Measurements from ENCODE around the gene CABLES1. TPM values are rescaled to one million over a fixed set of nuclear protein-coding genes. Genes with fewer than 3 reads are reported as not detected.

CABLES1 gene
- total RNA-seq, 4 donors from 2014 or later, result 4.0 to 24.0 (median 10.2) TPM

- no peaks in the 10 kb centered on the region for H3K9me3 ChIP-seq
- no peaks in the 10 kb centered on the region for H3K27me3 ChIP-seq
- peaks cover 0 to 25% (median 13%) of the 10 kb centered on the region in 3 donors for H3K4me1 ChIP-seq
- peak overlapping the region; percentile 10 to 45 for H3K4me3 ChIP-seq
- peak; percentile 70 for ATAC-seq
- peak in 3 of 4 experiments; percentile 31 to 37 (median 32) for TF ChIP-seq CTCF (IDR thresholded peaks at IDR 0.05)
- no peak for TF ChIP-seq EP300 (IDR thresholded peaks at IDR 0.05)
- TF ChIP-seq POLR2A (IDR thresholded peaks at IDR 0.05), result no peak
- no peak for TF ChIP-seq POLR2AphosphoS5 (IDR thresholded peaks at IDR 0.05)
- peaks cover 0 to 11% of the 10 kb centered on the region in 2 donors for H3K36me3 ChIP-seq
- 20 to 33% methylated on average over 1 to 9 of the region's 17 CpGs for WGBS, 2 donors (ENCODE audit: low coverage in 1 of 2)
- H3K27ac ChIP-seq, result peak overlapping the region; percentile 19 to 85 (median 83)
These were observed 102.4 kb downstream of the CABLES1 start for GRCh38 chr18:23237524-23238151.

- TF ChIP-seq POLR2AphosphoS5 (IDR thresholded peaks at IDR 0.05) (peak; percentile 76), POLR2A (IDR thresholded peaks at IDR 0.05) (no peak)
- peak overlapping the region; percentile 19 to 85 (median 83) for H3K27ac ChIP-seq
- H3K27me3 ChIP-seq, result no peaks in the 10 kb centered on the region
- peak overlapping the region; percentile 10 to 45 for H3K4me3 ChIP-seq
- peaks cover 0 to 11% of the 10 kb centered on the region in 2 donors for H3K36me3 ChIP-seq
- no peaks in the 10 kb centered on the region for H3K9me3 ChIP-seq
- WGBS, 2 donors (ENCODE audit: low coverage in 1 of 2), result 11 to 21% methylated on average over 4 to 6 of the region's 7 CpGs
- ATAC-seq, result peak; percentile 54
- H3K4me1 ChIP-seq, result peaks cover 0 to 25% (median 13%) of the 10 kb centered on the region in 3 donors
These were observed 102.9 kb downstream of the CABLES1 start for GRCh38 chr18:23238152-23238531.

- Histone ChIP-seq H3K4me1 (peaks cover 0 to 25% (median 13%) of the 10 kb centered on the region in 3 donors), H3K27ac (peak overlapping the region in 3 of 4 donors; percentile 82 to 85 (median 84)), H3K9me3 (no peaks in the 10 kb centered on the region), H3K36me3 (peaks cover 0 to 11% of the 10 kb centered on the region in 2 donors), H3K4me3 (no peak overlapping the region), H3K27me3 (no peaks in the 10 kb centered on the region)
- 70 to 87% methylated on average over 7 to 12 of the region's 12 CpGs for WGBS, 2 donors (ENCODE audit: low coverage in 1 of 2)
- no peak for ATAC-seq
- TF ChIP-seq POLR2A (IDR thresholded peaks at IDR 0.05), result no peak
- TF ChIP-seq POLR2AphosphoS5 (IDR thresholded peaks at IDR 0.05), result no peak
- TF ChIP-seq EP300 (IDR thresholded peaks at IDR 0.05), result no peak
- no peak for TF ChIP-seq CTCF (IDR thresholded peaks at IDR 0.05)
These were observed 103.5 kb downstream of the CABLES1 start for GRCh38 chr18:23238651-23239349.

- TF ChIP-seq POLR2AphosphoS5 (IDR thresholded peaks at IDR 0.05) (no peak), POLR2A (IDR thresholded peaks at IDR 0.05) (no peak), EP300 (IDR thresholded peaks at IDR 0.05) (no peak), CTCF (IDR thresholded peaks at IDR 0.05) (no peak)
- peak overlapping the region in 1 of 4 donors; percentile 84 for H3K27ac ChIP-seq
- WGBS, 2 donors (ENCODE audit: low coverage in 1 of 2), result 80 to 83% methylated on average over 2 to 5 of the region's 7 CpGs
These were observed 104.0 kb downstream of the CABLES1 start for GRCh38 chr18:23239350-23239692.

GRCh38 chr18:23239885-23240608, 104.8 kb downstream of the CABLES1 start:
- peaks cover 0 to 25% (median 13%) of the 10 kb centered on the region in 3 donors for H3K4me1 ChIP-seq
- no peak for TF ChIP-seq POLR2AphosphoS5 (IDR thresholded peaks at IDR 0.05)
- TF ChIP-seq CTCF (IDR thresholded peaks at IDR 0.05), result no peak
- no peak for TF ChIP-seq POLR2A (IDR thresholded peaks at IDR 0.05)
- TF ChIP-seq EP300 (IDR thresholded peaks at IDR 0.05), result no peak
- H3K27ac ChIP-seq, result no peak overlapping the region
- H3K36me3 ChIP-seq, result peaks cover 0 to 12% of the 10 kb centered on the region in 2 donors
- H3K4me3 ChIP-seq, result no peak overlapping the region
- ATAC-seq, result no peak
- no peaks in the 10 kb centered on the region for H3K9me3 ChIP-seq
- 85 to 86% methylated on average over 4 of the region's 10 CpGs for WGBS, 2 donors (ENCODE audit: low coverage in 1 of 2)
- H3K27me3 ChIP-seq, result no peaks in the 10 kb centered on the region

More at GRCh38 chr18:23239350-23239692, 104.0 kb downstream of the CABLES1 start:
- Histone ChIP-seq H3K9me3 (no peaks in the 10 kb centered on the region), H3K4me1 (peaks cover 0 to 25% (median 13%) of the 10 kb centered on the region in 3 donors), H3K36me3 (peaks cover 0 to 10% of the 10 kb centered on the region in 2 donors), H3K27me3 (no peaks in the 10 kb centered on the region), H3K4me3 (no peak overlapping the region)
- no peak for ATAC-seq

All from gastroesophageal sphincter (tissue), 4 donors.